Erythroblast (primary cell): Measurements from ENCODE around the gene GPATCH11.

Experiments used
- DNase-seq, 2 experiments: peaks; one replicate each; lab custom pipeline; 2025; lab: John Stamatoyannopoulos, UW
- GATA1 ChIP-seq: IDR thresholded peaks from 2 replicates; pipeline ENCODE4 v1.6.1; 2011; ENCODE audit warnings: low read depth, mild to moderate bottlenecking, control low read depth, low read length, moderate library complexity
- POLR2A ChIP-seq: IDR thresholded peaks from 2 replicates; pipeline ENCODE4 v1.6.1; 2011; ENCODE audit warnings: mild to moderate bottlenecking, low read length

GPATCH11 gene

DNA sequence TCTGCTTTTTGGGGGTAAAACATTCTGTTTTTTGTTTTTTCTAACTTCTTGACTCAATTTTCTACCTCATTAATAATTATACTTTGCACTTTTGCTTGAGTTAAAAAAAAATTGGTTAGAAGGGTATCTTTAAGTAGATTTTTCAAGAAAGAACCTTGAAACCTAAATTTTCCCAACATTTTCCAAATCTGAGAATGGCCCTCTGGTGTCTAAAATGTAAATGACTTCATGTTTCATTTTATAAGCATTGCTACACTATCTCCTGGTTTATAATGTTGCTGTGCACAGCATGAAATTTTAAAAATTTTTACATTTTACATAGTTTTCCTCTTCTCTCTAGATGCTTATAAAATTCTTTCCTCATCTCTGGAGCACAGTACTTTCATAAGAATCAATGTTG lies 58.2 kb downstream of the GPATCH11 start:
- TF ChIP-seq POLR2A = no peak
- TF ChIP-seq GATA1 = no peak
- DNase-seq = no peak

DNA sequence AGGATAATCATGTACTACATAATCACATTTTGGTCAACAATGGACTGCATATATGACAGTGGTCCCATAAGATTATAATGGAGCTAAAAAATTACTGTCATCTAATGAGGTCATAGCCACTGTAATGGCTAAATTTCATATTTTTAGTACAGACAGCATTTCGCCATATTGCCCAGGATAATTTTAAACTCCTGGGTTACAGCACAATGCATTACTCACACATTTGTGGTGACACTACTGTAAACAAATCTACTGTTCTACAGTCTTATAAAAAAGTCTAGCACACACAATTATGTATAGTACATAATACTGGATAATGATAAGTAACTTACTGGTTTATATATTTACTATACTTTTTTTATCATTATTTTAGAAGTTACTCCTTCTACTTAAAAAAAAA lies 59.7 kb downstream of the GPATCH11 start:
- no peak for DNase-seq
- TF ChIP-seq GATA1 (no peak), POLR2A (no peak)

- TF ChIP-seq POLR2A = no peak
- no peak for TF ChIP-seq GATA1
- no peak for DNase-seq
Measured at GRCh38 chr2:37146062-37146461, 61.7 kb downstream of the GPATCH11 start.

- no peak for DNase-seq
- TF ChIP-seq GATA1 (no peak), POLR2A (no peak)
Measured at GRCh38 chr2:37148325-37148724, 64.0 kb downstream of the GPATCH11 start.
